Neural crest cell (in vitro differentiated cells): Measurements from ENCODE around the gene GTF2F2. TPM values are rescaled to one million over a fixed set of nuclear protein-coding genes. Genes with fewer than 3 reads are reported as not detected.
A peak's percentile ranks its signal among the peaks of the same experiment; 100 is the strongest.

Source experiments
- DNase-seq: peaks from one replicate; pipeline ENCODE4 v3.0.0; 2021; ENCODE audit warnings: low read depth, mixed read lengths, low spot score
- H3K27ac Mint-ChIP-seq: one replicate; pipeline ENCODE4 v1.8.0; 2021; ENCODE audit warnings: mild to moderate bottlenecking, mixed read lengths; ENCODE audit not compliant: unreplicated experiment
- H3K27me3 Mint-ChIP-seq: 2 replicates; pipeline ENCODE4 v1.8.0; 2021; ENCODE audit warnings: low read depth, mild to moderate bottlenecking, mixed read lengths
- H3K36me3 Mint-ChIP-seq: 2 replicates; pipeline ENCODE4 v1.8.0; 2021; ENCODE audit warnings: low read depth, mild to moderate bottlenecking, mixed read lengths
- H3K4me1 Mint-ChIP-seq: 2 replicates; pipeline ENCODE4 v1.8.0; 2021; ENCODE audit warnings: mixed read lengths
- H3K4me3 Mint-ChIP-seq: one replicate; pipeline ENCODE4 v1.8.0; 2021; ENCODE audit warnings: mild to moderate bottlenecking, mixed read lengths
- H3K9me3 Mint-ChIP-seq: 2 replicates; pipeline ENCODE4 v1.8.0; 2021; ENCODE audit warnings: mixed read lengths
- total RNA-seq: library from RNA; stranded (reverse); gene quantifications from 2 replicates; pipeline ENCODE4 v1.2.1, GENCODE V29; 2021
- TF ChIP-seq, protein P1 (sequence below): fragments of 200-600 bp; sonication (generic); conservative IDR thresholded peaks from 2 replicates; pipeline ENCODE4 v1.5.0; 2021; ENCODE audit warnings: antibody characterized with exemption, mild to moderate bottlenecking

The GTF2F2 gene
- total RNA-seq, 1 donor from 2014 or later: 25.1 TPM

GRCh38 chr13:45109102-45109720 is 11.1 kb upstream of the GTF2F2 start:
- TF ChIP-seq, protein P1, sequence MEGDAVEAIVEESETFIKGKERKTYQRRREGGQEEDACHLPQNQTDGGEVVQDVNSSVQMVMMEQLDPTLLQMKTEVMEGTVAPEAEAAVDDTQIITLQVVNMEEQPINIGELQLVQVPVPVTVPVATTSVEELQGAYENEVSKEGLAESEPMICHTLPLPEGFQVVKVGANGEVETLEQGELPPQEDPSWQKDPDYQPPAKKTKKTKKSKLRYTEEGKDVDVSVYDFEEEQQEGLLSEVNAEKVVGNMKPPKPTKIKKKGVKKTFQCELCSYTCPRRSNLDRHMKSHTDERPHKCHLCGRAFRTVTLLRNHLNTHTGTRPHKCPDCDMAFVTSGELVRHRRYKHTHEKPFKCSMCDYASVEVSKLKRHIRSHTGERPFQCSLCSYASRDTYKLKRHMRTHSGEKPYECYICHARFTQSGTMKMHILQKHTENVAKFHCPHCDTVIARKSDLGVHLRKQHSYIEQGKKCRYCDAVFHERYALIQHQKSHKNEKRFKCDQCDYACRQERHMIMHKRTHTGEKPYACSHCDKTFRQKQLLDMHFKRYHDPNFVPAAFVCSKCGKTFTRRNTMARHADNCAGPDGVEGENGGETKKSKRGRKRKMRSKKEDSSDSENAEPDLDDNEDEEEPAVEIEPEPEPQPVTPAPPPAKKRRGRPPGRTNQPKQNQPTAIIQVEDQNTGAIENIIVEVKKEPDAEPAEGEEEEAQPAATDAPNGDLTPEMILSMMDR: no peak
- Mint-ChIP-seq H3K36me3 (no peaks in the 10 kb centered on the region), H3K4me1 (peaks cover 11% of the 10 kb centered on the region), H3K4me3 (no peak overlapping the region), H3K27me3 (no peaks in the 10 kb centered on the region), H3K9me3 (no peaks in the 10 kb centered on the region), H3K27ac (no peak overlapping the region)
- no peak for DNase-seq

GRCh38 chr13:45113233-45114224 is 6.8 kb upstream of the GTF2F2 start:
- H3K27me3 Mint-ChIP-seq: no peaks in the 10 kb centered on the region

GRCh38 chr13:45119469-45119990 is 780 bp upstream of the GTF2F2 start:
- H3K36me3 Mint-ChIP-seq: no peaks in the 10 kb centered on the region
- TF ChIP-seq, protein P1: no peak
- no peak overlapping the region for H3K4me3 Mint-ChIP-seq
- no peak for DNase-seq
- H3K27me3 Mint-ChIP-seq: no peaks in the 10 kb centered on the region
- H3K4me1 Mint-ChIP-seq: peaks cover 6% of the 10 kb centered on the region
- H3K9me3 Mint-ChIP-seq: no peaks in the 10 kb centered on the region
- no peak overlapping the region for H3K27ac Mint-ChIP-seq

More at GRCh38 chr13:45113233-45114224, 6.8 kb upstream of the GTF2F2 start:
- H3K9me3 Mint-ChIP-seq: no peaks in the 10 kb centered on the region
- no peak for DNase-seq
- H3K4me3 Mint-ChIP-seq: no peak overlapping the region
- peaks cover 11% of the 10 kb centered on the region for H3K4me1 Mint-ChIP-seq
- TF ChIP-seq, protein P1: no peak
- H3K27ac Mint-ChIP-seq: no peak overlapping the region
- no peaks in the 10 kb centered on the region for H3K36me3 Mint-ChIP-seq

GRCh38 chr13:45120967-45121831 is 889 bp downstream of the GTF2F2 start:
- Mint-ChIP-seq H3K4me3 (no peak overlapping the region), H3K36me3 (no peaks in the 10 kb centered on the region), H3K9me3 (no peaks in the 10 kb centered on the region), H3K27ac (no peak overlapping the region), H3K4me1 (peaks cover 13% of the 10 kb centered on the region), H3K27me3 (no peaks in the 10 kb centered on the region)
- no peak for DNase-seq
- TF ChIP-seq, protein P1: peak; percentile 51

DNA sequence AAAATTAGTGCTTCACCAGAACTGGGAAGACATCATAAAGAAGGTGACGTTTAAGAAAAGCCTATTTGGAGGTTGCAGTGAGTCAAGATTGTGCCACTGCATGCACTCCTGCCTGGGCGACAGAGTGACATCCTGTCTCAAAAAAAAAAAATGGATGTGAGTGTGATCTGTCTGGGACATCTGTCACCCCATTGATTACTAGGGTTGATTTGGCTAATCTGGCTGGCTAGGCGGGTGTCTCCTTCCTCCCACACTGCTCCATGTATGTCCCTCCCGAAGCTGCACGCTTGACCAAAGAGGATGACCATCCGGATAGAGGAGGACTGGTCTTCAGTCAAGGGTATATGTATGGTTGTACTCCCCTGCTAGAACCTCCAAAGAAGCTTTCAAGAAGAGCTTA is 2.6 kb downstream of the GTF2F2 start:
- Mint-ChIP-seq H3K27me3 (no peaks in the 10 kb centered on the region), H3K4me1 (peaks cover 13% of the 10 kb centered on the region), H3K36me3 (no peaks in the 10 kb centered on the region), H3K9me3 (no peaks in the 10 kb centered on the region), H3K4me3 (peak overlapping the region; percentile 63), H3K27ac (no peak overlapping the region)
- no peak for DNase-seq
- TF ChIP-seq, protein P1: no peak
